GM18526 (cell line): ENCODE measurements around the gene CAPN12.

ENCODE experiments used
- POLR2A ChIP-seq: IDR thresholded peaks from 3 replicates; pipeline ENCODE4 v1.6.1; 2011; ENCODE audit not compliant: insufficient read length; ENCODE audit errors: extremely low read depth

The CAPN12 gene

GRCh38 chr19:38728752-38729541 lies 15.3 kb downstream of the CAPN12 start:
- TF ChIP-seq POLR2A = no peak

GRCh38 chr19:38727868-38728660 lies 16.2 kb downstream of the CAPN12 start:
- no peak for TF ChIP-seq POLR2A

GRCh38 chr19:38727306-38727867 lies 16.9 kb downstream of the CAPN12 start:
- no peak for TF ChIP-seq POLR2A

GRCh38 chr19:38726761-38727301 lies 17.4 kb downstream of the CAPN12 start:
- TF ChIP-seq POLR2A = no peak

- TF ChIP-seq POLR2A = no peak
Measured at GRCh38 chr19:38726284-38726673, 18.0 kb downstream of the CAPN12 start.

- TF ChIP-seq POLR2A = no peak
Measured at GRCh38 chr19:38725469-38726283, 18.6 kb downstream of the CAPN12 start.

- TF ChIP-seq POLR2A = no peak
Measured at GRCh38 chr19:38723990-38724854, 20.1 kb downstream of the CAPN12 start.

- TF ChIP-seq POLR2A = no peak
Measured at GRCh38 chr19:38723606-38723965, 20.7 kb downstream of the CAPN12 start.

- no peak for TF ChIP-seq POLR2A
Measured at GRCh38 chr19:38722947-38723605, 21.2 kb downstream of the CAPN12 start.

GRCh38 chr19:38721979-38722773 lies 22.1 kb downstream of the CAPN12 start:
- no peak for TF ChIP-seq POLR2A

GRCh38 chr19:38721496-38721895 lies 22.8 kb downstream of the CAPN12 start:
- TF ChIP-seq POLR2A = no peak

GRCh38 chr19:38720559-38721236 lies 23.6 kb downstream of the CAPN12 start:
- TF ChIP-seq POLR2A = no peak

- TF ChIP-seq POLR2A = no peak
Measured at GRCh38 chr19:38719761-38720558, 24.3 kb downstream of the CAPN12 start.
